H7 (cell line): ENCODE results near the gene CRACR2B. TPM values are rescaled to one million over a fixed set of nuclear protein-coding genes. Genes with fewer than 3 reads are reported as not detected.

Source experiments
- DNase-seq: peaks from one replicate; pipeline ENCODE4 v3.0.0; 2012
- H3K27me3 ChIP-seq: 2 replicates; pipeline ENCODE4 v1.6.0; 2011; ENCODE audit warnings: mild to moderate bottlenecking, low read length; ENCODE audit not compliant: control insufficient read depth, insufficient read depth
- H3K36me3 ChIP-seq: replicated peaks from 2 replicates; pipeline ENCODE4 v1.5.1; 2011; ENCODE audit warnings: low read length; ENCODE audit not compliant: control insufficient read depth, insufficient read depth
- H3K4me3 ChIP-seq: 2 replicates; pipeline ENCODE4 v1.5.1; 2011; ENCODE audit warnings: low read depth, mild to moderate bottlenecking, control low read depth, low read length, moderate library complexity; ENCODE audit not compliant: insufficient read depth
- total RNA-seq: library from RNA; depleted of rRNA; stranded (reverse); fragments of >200 nt; shearing (Covaris generic); gene quantifications from 2 replicates; pipeline ENCODE4 v1.2.3, GENCODE V29; 2014

Gene CRACR2B
- total RNA-seq, 1 experiment from 2014 or later: 20.2 TPM

- no peaks in the 10 kb centered on the region; the same call in none of the 2 replicates for H3K36me3 ChIP-seq
- H3K4me3 ChIP-seq: no peak overlapping the region
- DNase-seq: no peak
- no peaks in the 10 kb centered on the region for H3K27me3 ChIP-seq
Observed at GRCh38 chr11:791658-792534, 35.8 kb upstream of the CRACR2B start.

- DNase-seq: no peak
- no peaks in the 10 kb centered on the region; the same call in none of the 2 replicates for H3K36me3 ChIP-seq
- no peaks in the 10 kb centered on the region for H3K27me3 ChIP-seq
- no peak overlapping the region for H3K4me3 ChIP-seq
Observed at GRCh38 chr11:792535-792821, 35.2 kb upstream of the CRACR2B start.

- Histone ChIP-seq H3K27me3 (no peaks in the 10 kb centered on the region), H3K4me3 (no peak overlapping the region), H3K36me3 (no peaks in the 10 kb centered on the region; the same call in none of the 2 replicates)
- no peak for DNase-seq
Observed at GRCh38 chr11:792873-793272, 34.8 kb upstream of the CRACR2B start.

GRCh38 chr11:793556-793955 is 34.2 kb upstream of the CRACR2B start:
- Histone ChIP-seq H3K27me3 (no peaks in the 10 kb centered on the region), H3K36me3 (no peaks in the 10 kb centered on the region; the same call in none of the 2 replicates), H3K4me3 (no peak overlapping the region)
- DNase-seq: no peak

GRCh38 chr11:794013-794765 is 33.5 kb upstream of the CRACR2B start:
- no peaks in the 10 kb centered on the region; the same call in none of the 2 replicates for H3K36me3 ChIP-seq
- no peaks in the 10 kb centered on the region for H3K27me3 ChIP-seq
- no peak overlapping the region for H3K4me3 ChIP-seq
- no peak for DNase-seq

DNA sequence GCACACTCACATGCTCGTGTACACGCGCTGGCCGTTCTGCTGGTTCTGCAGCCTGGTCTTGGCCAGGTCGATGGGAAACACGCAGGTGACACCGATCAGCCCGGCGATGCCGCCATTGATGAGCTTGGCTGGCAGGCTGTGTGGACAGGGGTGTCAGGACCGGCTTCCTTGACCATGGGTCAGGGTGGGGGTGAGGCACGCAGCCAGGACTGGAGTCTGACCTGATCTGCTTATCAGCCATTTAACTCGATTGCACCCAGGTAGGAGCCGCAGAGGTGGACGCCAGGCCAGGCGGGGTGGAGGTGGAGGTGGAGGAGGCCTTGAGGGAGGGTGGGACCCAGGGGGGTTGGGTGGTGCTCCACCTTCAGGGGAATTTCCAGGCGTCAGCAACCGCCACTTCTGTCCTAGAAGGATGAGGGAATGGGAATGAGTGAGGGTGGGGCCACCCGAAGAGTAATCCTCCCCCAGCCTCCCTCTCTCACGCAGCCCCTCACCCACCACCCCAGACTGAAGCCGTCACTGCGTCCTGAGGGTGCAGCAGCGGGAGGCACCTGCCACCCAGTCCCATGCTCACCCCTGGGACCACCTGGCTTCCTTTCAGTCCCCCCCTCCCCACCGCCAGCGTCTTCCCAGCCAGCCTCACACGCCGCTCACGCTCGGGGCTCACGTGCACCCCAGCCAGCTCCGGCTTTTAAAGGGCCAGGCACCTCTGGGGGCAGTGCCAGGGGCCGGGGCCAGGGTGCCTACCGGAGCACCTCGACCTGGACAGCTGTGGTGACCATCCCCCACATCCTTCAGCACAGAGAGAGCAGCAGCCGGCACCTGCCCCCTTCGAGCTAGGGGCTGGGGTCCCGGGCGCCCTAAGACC is 32.7 kb upstream of the CRACR2B start:
- Histone ChIP-seq H3K4me3 (no peak overlapping the region), H3K36me3 (no peaks in the 10 kb centered on the region; the same call in none of the 2 replicates), H3K27me3 (no peaks in the 10 kb centered on the region)
- no peak for DNase-seq

- Histone ChIP-seq H3K27me3 (no peaks in the 10 kb centered on the region), H3K4me3 (0 out of 2 replicates have a peak overlapping the region, but pooled peaks have one; percentile 7), H3K36me3 (no peaks in the 10 kb centered on the region; the same call in none of the 2 replicates)
- peak; percentile 92 for DNase-seq
Observed at GRCh38 chr11:795634-796564, 31.8 kb upstream of the CRACR2B start.

DNA sequence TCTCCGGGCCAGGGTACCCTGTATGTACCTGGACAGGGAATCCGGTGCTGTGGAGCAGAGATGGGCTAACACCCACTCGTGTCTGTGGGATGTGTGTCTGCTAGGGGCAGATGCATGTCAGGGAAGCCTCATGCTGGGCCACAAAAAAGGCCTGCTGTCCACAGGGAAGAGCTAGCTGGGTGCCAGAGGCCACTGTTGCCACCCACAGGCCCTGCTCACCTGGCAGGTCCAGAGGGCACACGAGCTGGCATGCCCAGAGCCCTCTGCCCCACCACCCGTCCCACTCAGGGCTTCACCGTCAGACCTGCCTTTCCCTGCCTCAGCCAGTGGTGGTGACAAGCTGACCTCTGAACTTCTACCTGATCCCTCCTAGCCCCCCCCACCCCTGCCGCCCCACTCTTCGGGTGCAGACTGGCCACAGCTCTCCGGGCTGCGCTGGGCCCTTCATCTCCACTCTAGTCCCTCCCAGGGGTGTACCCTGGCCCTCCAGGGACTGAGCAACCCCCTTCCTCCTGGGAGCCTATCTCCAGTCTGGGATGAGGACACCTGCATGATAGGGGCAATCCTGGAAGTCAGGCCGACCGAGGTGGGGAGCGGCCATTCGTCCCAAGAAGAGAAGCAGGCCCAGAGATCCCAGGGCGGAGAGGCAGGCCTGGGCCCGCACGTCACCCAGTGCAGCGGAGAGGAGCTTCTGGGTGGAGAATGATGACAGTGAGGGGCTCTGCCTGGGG is 31.0 kb upstream of the CRACR2B start:
- DNase-seq: peak; percentile 79
- H3K27me3 ChIP-seq: no peaks in the 10 kb centered on the region
- peaks cover under 1% of the 10 kb centered on the region for H3K36me3 ChIP-seq
- H3K4me3 ChIP-seq: peak overlapping the region; percentile 84

DNA sequence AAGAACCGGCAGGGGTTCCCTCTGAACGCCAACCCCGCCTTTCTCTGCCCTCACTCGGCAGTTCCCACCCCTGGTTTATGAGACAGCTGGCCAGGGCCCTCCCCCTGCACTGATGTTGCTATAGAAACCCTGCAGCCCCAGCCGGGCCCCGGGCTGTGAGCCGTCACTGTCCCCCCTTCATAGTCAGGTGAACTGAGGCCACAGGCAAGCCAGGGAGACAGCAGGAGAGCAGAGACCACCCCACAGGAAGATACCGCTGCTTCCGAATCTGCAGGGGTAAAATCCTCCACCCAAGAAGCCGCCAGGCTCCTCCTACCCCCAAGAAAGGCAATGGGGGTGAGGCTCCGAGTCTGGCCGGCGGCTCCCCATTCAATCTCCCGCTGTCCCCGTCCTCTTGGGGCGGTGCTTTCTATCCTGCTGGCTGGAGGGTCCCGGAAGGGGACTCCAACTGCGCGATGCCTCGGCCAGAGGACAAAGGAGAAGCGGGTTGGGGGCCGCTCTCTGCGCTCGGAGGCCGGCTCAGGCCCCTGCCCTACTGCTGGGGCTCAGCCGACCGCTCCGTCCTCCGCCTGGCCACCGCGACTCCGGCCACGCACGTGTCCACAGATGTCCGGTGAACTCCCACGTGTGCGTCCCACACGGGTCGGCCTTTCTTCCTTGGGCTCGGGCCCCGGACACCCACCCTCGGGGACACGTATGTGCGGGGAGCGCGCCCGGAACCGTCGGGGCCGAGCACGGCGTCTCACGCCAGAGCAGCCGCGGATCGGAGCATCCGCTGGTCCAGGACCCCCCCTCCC is 30.2 kb upstream of the CRACR2B start:
- Histone ChIP-seq H3K27me3 (no peaks in the 10 kb centered on the region), H3K4me3 (peak overlapping the region; percentile 84), H3K36me3 (peaks cover 4% of the 10 kb centered on the region)
- DNase-seq: peak; percentile 95

DNA sequence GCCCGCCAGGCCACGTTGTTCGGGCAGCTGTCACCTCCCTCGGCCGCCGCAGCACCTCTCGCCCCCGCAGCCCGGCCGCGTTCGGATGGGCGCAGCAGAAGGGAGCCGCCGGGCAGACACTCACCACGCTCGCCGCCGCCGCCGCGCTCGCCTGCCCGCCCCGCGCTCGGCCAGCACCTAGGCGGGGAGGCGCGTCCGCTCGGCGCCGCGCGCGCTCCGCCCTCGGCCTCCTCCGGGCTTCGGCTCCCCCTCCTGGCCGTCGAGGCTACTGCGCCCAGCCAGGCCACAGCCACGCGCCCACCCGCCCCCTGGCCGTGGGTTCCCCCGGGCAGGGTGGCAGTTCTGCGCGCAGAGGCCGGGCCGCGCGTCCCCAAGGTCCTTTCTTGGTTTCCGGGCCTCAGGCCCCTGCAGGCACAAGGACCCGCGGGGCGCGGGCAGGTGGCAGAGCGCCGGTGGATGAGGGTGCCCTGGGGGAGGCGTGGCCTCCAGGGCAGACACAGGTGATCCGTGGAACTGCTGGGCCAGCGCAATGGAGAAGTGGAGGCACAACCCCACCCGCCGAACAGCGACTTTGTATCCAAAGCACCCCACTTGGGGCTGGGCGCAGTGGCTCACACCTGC is 29.5 kb upstream of the CRACR2B start, which contains the start of gene SLC25A22:
TSS of gene SLC25A22 (minus strand) at position 189 of the 621 bp plus-strand sequence. CDS start 3,275 bp downstream, outside the sequence.
- peaks cover 8% of the 10 kb centered on the region for H3K36me3 ChIP-seq
- DNase-seq: peak; percentile 99
- H3K4me3 ChIP-seq: peak within 1 kb of the TSS; percentile 84
- no peaks in the 10 kb centered on the region for H3K27me3 ChIP-seq

- Histone ChIP-seq H3K4me3 (no peak overlapping the region), H3K27me3 (no peaks in the 10 kb centered on the region), H3K36me3 (peaks cover 9% of the 10 kb centered on the region)
- no peak for DNase-seq
Observed at GRCh38 chr11:799641-800316, 27.9 kb upstream of the CRACR2B start.
